SK-N-MC (cell line): ENCODE measurements around the gene TYR.

Experiments
- EZH2 ChIP-seq: fragments of 200-600 bp; sonication (generic); IDR thresholded peaks from one replicate; pipeline ENCODE4 v1.6.1; 2017; ENCODE audit warnings: antibody characterized with exemption
- FOXP2 ChIP-seq: optimal IDR thresholded peaks from 2 replicates; pipeline ENCODE3; 2011; ENCODE audit warnings: mild to moderate bottlenecking, moderate library complexity; ENCODE audit not compliant: insufficient read depth; ENCODE audit errors: extremely low read length, control extremely low read depth
- POLR2AphosphoS5 ChIP-seq: IDR thresholded peaks from 2 replicates; pipeline ENCODE4 v1.6.1; 2012; ENCODE audit warnings: mild to moderate bottlenecking, low read depth, low read length, borderline replicate concordance

DNA sequence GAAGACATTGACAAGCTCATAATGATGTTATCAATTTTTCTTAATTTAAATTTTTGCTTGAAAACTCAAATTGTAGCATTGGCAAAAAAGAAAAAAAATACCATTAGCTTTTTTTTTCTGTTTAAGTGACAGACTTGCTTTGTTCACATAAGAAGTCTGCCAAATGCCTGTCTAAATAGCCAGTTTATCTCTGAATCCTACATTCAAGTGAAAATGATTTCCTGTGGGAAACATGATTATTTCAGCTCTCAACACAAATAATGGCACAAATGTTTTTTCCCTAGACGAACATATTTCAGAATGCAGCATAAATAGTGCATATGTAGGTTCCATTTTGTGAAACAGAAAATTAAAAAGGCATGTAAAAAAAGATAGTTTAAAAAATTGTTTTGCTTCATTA is 23.5 kb downstream of the TYR start:
- TF ChIP-seq POLR2AphosphoS5 (no peak), FOXP2 (no peak), EZH2 (no peak)
